Measurements from ENCODE around the gene NAALADL2.
"Not testable (repeated sequence)": the region's sequence is repeated elsewhere in the genome, so short reads cannot be mapped to it uniquely, and the experiment has no call there.

NAALADL2 gene

DNA sequence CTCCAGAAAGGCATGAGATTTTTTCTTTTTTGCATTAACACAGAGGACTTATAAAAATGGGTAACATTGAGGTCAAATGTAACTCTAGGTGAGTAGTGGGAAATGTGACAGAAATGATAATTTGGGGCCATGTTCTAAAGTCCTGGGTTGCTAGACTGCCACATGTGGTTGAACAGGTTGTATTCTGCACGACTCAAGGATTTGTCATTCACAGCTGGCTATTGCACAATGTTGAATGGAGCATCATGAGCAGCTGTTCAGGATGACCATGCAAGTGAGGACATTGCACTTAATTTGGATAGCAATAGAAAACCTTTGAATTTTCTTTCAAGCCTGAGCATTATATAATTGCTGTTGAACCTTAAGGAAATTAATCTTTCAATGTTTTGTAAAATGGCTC, 396.6 kb downstream of the NAALADL2 start:
- no peaks in the 10 kb centered on the region for H3K36me3 ChIP-seq (ENCODE audit: insufficient read depth, low read length)
- H3K9me3 ChIP-seq (ENCODE audit: low read length): no peaks in the 10 kb centered on the region
- no peaks in the 10 kb centered on the region for H3K4me1 ChIP-seq (ENCODE audit: insufficient read depth, low read length)
- no peak overlapping the region for H3K4me3 ChIP-seq (ENCODE audit: low read depth in 1 of 2, low read length in 2 of 2)
- no peaks in the 10 kb centered on the region for H3K27me3 ChIP-seq (ENCODE audit: control insufficient read depth in 1 of 2, insufficient read depth in 2 of 2, low read length in 2 of 2)
- no peak overlapping the region for H3K27ac ChIP-seq (ENCODE audit: low read depth, low read length)
- no peak overlapping the region for H3K9ac ChIP-seq (ENCODE audit: low read length)

GRCh38 chr3:175257123-175257522, 398.0 kb downstream of the NAALADL2 start:
- H3K4me1 ChIP-seq (ENCODE audit: insufficient read depth, low read length): no peaks in the 10 kb centered on the region
- H3K9ac ChIP-seq (ENCODE audit: low read length): no peak overlapping the region
- no peaks in the 10 kb centered on the region for H3K27me3 ChIP-seq (ENCODE audit: control insufficient read depth in 1 of 2, insufficient read depth in 2 of 2, low read length in 2 of 2)
- no peak overlapping the region for H3K27ac ChIP-seq (ENCODE audit: low read depth, low read length)
- H3K9me3 ChIP-seq (ENCODE audit: low read length): no peaks in the 10 kb centered on the region
- H3K36me3 ChIP-seq (ENCODE audit: insufficient read depth, low read length): no peaks in the 10 kb centered on the region
- H3K4me3 ChIP-seq (ENCODE audit: low read depth in 1 of 2, low read length in 2 of 2): no peak overlapping the region

DNA sequence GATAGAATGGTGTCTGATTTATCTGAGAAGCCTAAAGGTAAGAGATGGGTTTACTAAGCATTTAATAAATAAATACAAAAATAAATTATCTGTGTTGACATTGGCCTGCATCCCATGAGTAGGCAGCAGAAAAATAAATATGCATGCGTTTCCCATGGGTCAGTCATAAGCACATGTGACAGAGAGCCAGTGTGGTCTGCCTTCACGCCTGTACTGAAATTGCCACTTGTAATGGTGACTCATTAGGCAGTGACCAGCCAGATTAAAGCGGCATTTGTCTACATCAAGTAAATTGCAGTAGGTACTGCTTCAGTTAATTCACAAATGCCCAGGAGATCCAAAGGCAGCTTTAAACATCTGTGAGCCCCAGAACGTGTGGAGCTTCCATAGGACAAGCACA, 399.6 kb downstream of the NAALADL2 start:
- H3K36me3 ChIP-seq (ENCODE audit: insufficient read depth, low read length): no peaks in the 10 kb centered on the region
- H3K4me1 ChIP-seq (ENCODE audit: insufficient read depth, low read length): no peaks in the 10 kb centered on the region
- no peak overlapping the region for H3K4me3 ChIP-seq (ENCODE audit: low read depth in 1 of 2, low read length in 2 of 2)
- no peak overlapping the region for H3K9ac ChIP-seq (ENCODE audit: low read length)
- no peak overlapping the region for H3K27ac ChIP-seq (ENCODE audit: low read depth, low read length)
- no peaks in the 10 kb centered on the region for H3K27me3 ChIP-seq (ENCODE audit: control insufficient read depth in 1 of 2, insufficient read depth in 2 of 2, low read length in 2 of 2)
- H3K9me3 ChIP-seq (ENCODE audit: low read length): no peaks in the 10 kb centered on the region

- Histone ChIP-seq H3K9me3 (ENCODE audit: low read length) (no peaks in the 10 kb centered on the region), H3K36me3 (ENCODE audit: insufficient read depth, low read length) (no peaks in the 10 kb centered on the region), H3K9ac (ENCODE audit: low read length) (no peak overlapping the region), H3K27ac (ENCODE audit: low read depth, low read length) (no peak overlapping the region), H3K4me3 (ENCODE audit: low read depth in 1 of 2, low read length in 2 of 2) (no peak overlapping the region), H3K4me1 (ENCODE audit: insufficient read depth, low read length) (no peaks in the 10 kb centered on the region), H3K27me3 (ENCODE audit: control insufficient read depth in 1 of 2, insufficient read depth in 2 of 2, low read length in 2 of 2) (no peaks in the 10 kb centered on the region)
These were observed 401.1 kb downstream of the NAALADL2 start for GRCh38 chr3:175260145-175260794.

GRCh38 chr3:175266478-175266877, 407.3 kb downstream of the NAALADL2 start:
- no peak overlapping the region for H3K9ac ChIP-seq (ENCODE audit: low read length)
- no peak overlapping the region for H3K4me3 ChIP-seq (ENCODE audit: low read depth in 1 of 2, low read length in 2 of 2)
- H3K27ac ChIP-seq (ENCODE audit: low read depth, low read length): no peak overlapping the region

GRCh38 chr3:175267121-175267531, 408.0 kb downstream of the NAALADL2 start:
- Histone ChIP-seq H3K36me3 (ENCODE audit: insufficient read depth, low read length) (no peaks in the 10 kb centered on the region), H3K4me3 (ENCODE audit: low read depth in 1 of 2, low read length in 2 of 2) (no peak overlapping the region), H3K27me3 (ENCODE audit: control insufficient read depth in 1 of 2, insufficient read depth in 2 of 2, low read length in 2 of 2) (no peaks in the 10 kb centered on the region), H3K9ac (ENCODE audit: low read length) (no peak overlapping the region), H3K9me3 (ENCODE audit: low read length) (no peaks in the 10 kb centered on the region), H3K27ac (ENCODE audit: low read depth, low read length) (no peak overlapping the region), H3K4me1 (ENCODE audit: insufficient read depth, low read length) (no peaks in the 10 kb centered on the region)

More at GRCh38 chr3:175266478-175266877, 407.3 kb downstream of the NAALADL2 start:
- no peaks in the 10 kb centered on the region for H3K4me1 ChIP-seq (ENCODE audit: insufficient read depth, low read length)
- no peaks in the 10 kb centered on the region for H3K9me3 ChIP-seq (ENCODE audit: low read length)
- H3K27me3 ChIP-seq (ENCODE audit: control insufficient read depth in 1 of 2, insufficient read depth in 2 of 2, low read length in 2 of 2): no peaks in the 10 kb centered on the region
- no peaks in the 10 kb centered on the region for H3K36me3 ChIP-seq (ENCODE audit: insufficient read depth, low read length)

DNA sequence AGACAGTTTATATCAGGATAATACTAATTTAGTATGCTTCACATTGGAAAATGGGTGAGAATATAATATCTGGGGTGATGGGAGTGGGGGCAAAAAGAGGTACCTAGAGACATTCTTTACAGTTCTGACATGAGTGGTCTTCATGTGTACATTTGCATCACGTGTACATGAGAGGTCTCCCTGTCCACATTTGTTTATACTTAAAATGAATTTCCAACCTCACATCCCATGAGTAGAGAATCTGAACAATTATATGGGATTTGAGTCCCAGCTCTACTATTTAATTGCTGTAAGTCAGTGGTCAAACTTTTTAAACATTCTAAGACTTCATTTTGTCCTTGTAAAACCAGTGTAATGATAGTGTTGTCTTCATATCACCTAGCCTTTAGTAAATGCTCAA, 408.4 kb downstream of the NAALADL2 start:
- Histone ChIP-seq H3K9ac (ENCODE audit: low read length) (no peak overlapping the region), H3K27me3 (ENCODE audit: control insufficient read depth in 1 of 2, insufficient read depth in 2 of 2, low read length in 2 of 2) (no peaks in the 10 kb centered on the region), H3K27ac (ENCODE audit: low read depth, low read length) (no peak overlapping the region), H3K4me3 (ENCODE audit: low read depth in 1 of 2, low read length in 2 of 2) (no peak overlapping the region), H3K4me1 (ENCODE audit: insufficient read depth, low read length) (no peaks in the 10 kb centered on the region), H3K9me3 (ENCODE audit: low read length) (no peaks in the 10 kb centered on the region), H3K36me3 (ENCODE audit: insufficient read depth, low read length) (no peaks in the 10 kb centered on the region)

GRCh38 chr3:175269394-175269793, 410.3 kb downstream of the NAALADL2 start:
- Histone ChIP-seq H3K36me3 (ENCODE audit: insufficient read depth, low read length) (no peaks in the 10 kb centered on the region), H3K4me1 (ENCODE audit: insufficient read depth, low read length) (no peaks in the 10 kb centered on the region), H3K27me3 (ENCODE audit: control insufficient read depth in 1 of 2, insufficient read depth in 2 of 2, low read length in 2 of 2) (no peaks in the 10 kb centered on the region), H3K9me3 (ENCODE audit: low read length) (no peaks in the 10 kb centered on the region), H3K9ac (ENCODE audit: low read length) (no peak overlapping the region), H3K27ac (ENCODE audit: low read depth, low read length) (no peak overlapping the region), H3K4me3 (ENCODE audit: low read depth in 1 of 2, low read length in 2 of 2) (no peak overlapping the region)

- no peaks in the 10 kb centered on the region for H3K9me3 ChIP-seq (ENCODE audit: low read length)
- no peaks in the 10 kb centered on the region for H3K27me3 ChIP-seq (ENCODE audit: control insufficient read depth in 1 of 2, insufficient read depth in 2 of 2, low read length in 2 of 2)
- H3K27ac ChIP-seq (ENCODE audit: low read depth, low read length): no peak overlapping the region
These were observed 411.2 kb downstream of the NAALADL2 start for GRCh38 chr3:175270198-175270837.

DNA sequence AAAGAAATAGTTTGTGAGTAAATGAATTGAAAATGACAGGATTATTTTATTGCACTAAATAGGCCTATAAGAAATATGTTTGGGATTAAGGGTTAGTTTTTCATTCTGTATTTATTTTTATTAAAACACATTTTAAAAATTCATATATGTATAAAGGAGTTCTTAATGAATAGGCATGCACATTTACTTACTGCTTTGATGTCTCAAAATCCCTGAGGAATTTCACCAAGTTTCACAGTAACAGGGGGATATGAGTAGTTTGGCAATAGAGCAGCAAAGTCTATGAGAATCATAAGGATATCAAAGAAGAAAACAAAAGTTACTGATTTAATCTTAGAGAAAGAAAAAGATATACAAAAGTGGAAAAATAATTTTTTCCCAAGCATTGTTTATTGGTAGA, 411.7 kb downstream of the NAALADL2 start:
- Histone ChIP-seq H3K36me3 (ENCODE audit: insufficient read depth, low read length) (no peaks in the 10 kb centered on the region), H3K9ac (ENCODE audit: low read length) (no peak overlapping the region), H3K27me3 (ENCODE audit: control insufficient read depth in 1 of 2, insufficient read depth in 2 of 2, low read length in 2 of 2) (no peaks in the 10 kb centered on the region)

More at GRCh38 chr3:175270198-175270837, 411.2 kb downstream of the NAALADL2 start:
- no peaks in the 10 kb centered on the region for H3K4me1 ChIP-seq (ENCODE audit: insufficient read depth, low read length)
- no peak overlapping the region for H3K4me3 ChIP-seq (ENCODE audit: low read depth in 1 of 2, low read length in 2 of 2)
- no peak overlapping the region for H3K9ac ChIP-seq (ENCODE audit: low read length)
- no peaks in the 10 kb centered on the region for H3K36me3 ChIP-seq (ENCODE audit: insufficient read depth, low read length)

DNA sequence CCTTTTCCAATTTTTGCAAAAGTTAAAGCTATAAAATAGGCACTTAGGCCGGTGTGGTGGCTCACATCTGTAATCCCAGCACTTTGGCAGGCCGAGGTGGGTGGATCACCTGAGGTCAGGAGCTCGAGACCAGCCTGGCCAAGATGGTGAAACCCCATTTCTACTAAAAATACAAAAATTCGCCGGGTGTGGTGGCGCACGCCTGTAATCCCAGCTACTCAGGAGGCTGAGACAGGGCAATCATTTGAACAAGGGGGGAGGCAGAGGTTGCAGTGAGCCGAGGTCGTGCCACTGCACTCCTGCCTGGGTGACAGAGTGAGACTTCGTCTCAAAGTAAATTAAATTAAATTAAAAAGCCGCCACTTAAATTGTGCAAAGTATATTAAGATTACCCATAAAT, 412.3 kb downstream of the NAALADL2 start:
- not testable (repeated sequence) for H3K9ac ChIP-seq (ENCODE audit: low read length); H3K27me3 ChIP-seq (ENCODE audit: control insufficient read depth in 1 of 2, insufficient read depth in 2 of 2, low read length in 2 of 2); H3K9me3 ChIP-seq (ENCODE audit: low read length); H3K27ac ChIP-seq (ENCODE audit: low read depth, low read length); H3K36me3 ChIP-seq (ENCODE audit: insufficient read depth, low read length); H3K4me3 ChIP-seq (ENCODE audit: low read depth in 1 of 2, low read length in 2 of 2); H3K4me1 ChIP-seq (ENCODE audit: insufficient read depth, low read length)

More for the DNA sequence above, 411.7 kb downstream of the NAALADL2 start:
- H3K27ac ChIP-seq (ENCODE audit: low read depth, low read length): no peak overlapping the region
- no peak overlapping the region for H3K4me3 ChIP-seq (ENCODE audit: low read depth in 1 of 2, low read length in 2 of 2)
- H3K9me3 ChIP-seq (ENCODE audit: low read length): no peaks in the 10 kb centered on the region
- no peaks in the 10 kb centered on the region for H3K4me1 ChIP-seq (ENCODE audit: insufficient read depth, low read length)

DNA sequence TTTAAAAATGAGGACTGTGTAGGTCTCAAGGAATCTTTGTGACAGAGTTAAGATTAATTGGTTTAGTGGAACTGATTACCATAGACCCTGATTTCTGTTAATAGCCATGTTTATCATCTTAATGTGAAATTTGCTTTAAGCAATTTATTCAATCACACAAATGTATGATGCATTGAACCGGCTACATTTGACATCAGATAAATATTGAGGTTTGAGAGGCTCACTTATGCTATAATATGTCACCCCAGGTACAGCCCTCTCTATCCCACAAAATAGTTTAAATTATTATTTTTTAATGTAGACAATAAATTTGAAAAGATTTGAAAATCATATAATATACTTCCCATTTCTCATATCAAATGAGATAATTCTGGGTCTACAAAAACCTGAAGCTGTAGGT, 413.3 kb downstream of the NAALADL2 start:
- Histone ChIP-seq H3K9ac (ENCODE audit: low read length) (no peak overlapping the region), H3K4me3 (ENCODE audit: low read depth in 1 of 2, low read length in 2 of 2) (no peak overlapping the region), H3K9me3 (ENCODE audit: low read length) (no peaks in the 10 kb centered on the region), H3K27ac (ENCODE audit: low read depth, low read length) (no peak overlapping the region), H3K36me3 (ENCODE audit: insufficient read depth, low read length) (no peaks in the 10 kb centered on the region), H3K4me1 (ENCODE audit: insufficient read depth, low read length) (no peaks in the 10 kb centered on the region), H3K27me3 (ENCODE audit: control insufficient read depth in 1 of 2, insufficient read depth in 2 of 2, low read length in 2 of 2) (no peaks in the 10 kb centered on the region)

Measured in muscle layer of colon (tissue), 2 donors.